ENCODE data around the gene LRTM1.

The LRTM1 gene

GRCh38 chr3:54909191-54909590, 18.7 kb downstream of the LRTM1 start:
- DNase-seq (ENCODE audit: insufficient read length, low spot score), result peak; percentile 37
- no peak for FAIRE-seq
- TF ChIP-seq CTCF (IDR thresholded peaks at IDR 0.05; ENCODE audit: insufficient read depth, missing control alignments), result no peak

DNA sequence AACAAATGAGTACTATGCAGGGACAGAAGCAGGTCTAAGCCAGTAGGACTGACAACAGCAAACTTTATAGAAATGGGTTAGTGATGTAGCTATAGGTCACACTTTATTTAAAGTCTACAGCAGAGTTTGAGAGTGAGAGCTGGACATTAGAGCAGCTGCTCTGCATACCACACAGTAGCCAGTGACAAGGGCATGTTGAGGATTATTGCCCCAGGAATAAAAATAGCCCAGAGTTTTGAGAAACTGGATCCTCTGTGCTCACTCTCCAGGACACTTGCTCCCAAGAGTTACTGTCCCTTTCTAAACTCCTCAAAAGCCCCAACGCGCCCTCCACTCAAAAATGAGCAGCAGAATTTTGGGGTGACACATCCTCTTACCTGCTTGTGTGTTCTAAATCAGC, 21.1 kb downstream of the LRTM1 start:
- DNase-seq (ENCODE audit: insufficient read length, low spot score) (no peak), FAIRE-seq (no peak)
- TF ChIP-seq CTCF (IDR thresholded peaks at IDR 0.05; ENCODE audit: insufficient read depth, missing control alignments), result no peak

DNA sequence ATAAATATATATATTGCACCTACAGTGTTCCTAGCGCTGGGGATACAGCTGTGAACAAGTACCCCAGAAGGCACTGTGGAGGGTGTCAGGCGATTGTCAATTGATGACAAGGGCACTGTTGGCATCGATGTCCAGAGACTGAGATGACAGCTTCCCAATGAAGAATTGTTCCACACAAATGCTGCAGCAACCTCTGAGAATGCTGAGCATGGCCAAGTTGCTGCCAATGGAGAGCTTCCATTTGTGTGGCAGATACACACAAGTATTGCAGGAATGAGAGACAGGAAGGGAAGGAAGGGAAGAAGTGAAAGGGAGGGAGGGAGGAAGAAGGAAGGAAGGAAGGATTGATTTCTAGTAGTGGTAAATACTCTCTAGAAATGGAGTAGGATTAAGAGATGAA, 21.9 kb downstream of the LRTM1 start:
- TF ChIP-seq CTCF (IDR thresholded peaks at IDR 0.05; ENCODE audit: insufficient read depth, missing control alignments), result no peak
- FAIRE-seq (no peak), DNase-seq (ENCODE audit: insufficient read length, low spot score) (no peak)

- no peak for FAIRE-seq
- no peak for DNase-seq (ENCODE audit: insufficient read length, low spot score)
- no peak for TF ChIP-seq CTCF (IDR thresholded peaks at IDR 0.05; ENCODE audit: insufficient read depth, missing control alignments)
Observed at GRCh38 chr3:54905261-54905888, 22.5 kb downstream of the LRTM1 start.

DNA sequence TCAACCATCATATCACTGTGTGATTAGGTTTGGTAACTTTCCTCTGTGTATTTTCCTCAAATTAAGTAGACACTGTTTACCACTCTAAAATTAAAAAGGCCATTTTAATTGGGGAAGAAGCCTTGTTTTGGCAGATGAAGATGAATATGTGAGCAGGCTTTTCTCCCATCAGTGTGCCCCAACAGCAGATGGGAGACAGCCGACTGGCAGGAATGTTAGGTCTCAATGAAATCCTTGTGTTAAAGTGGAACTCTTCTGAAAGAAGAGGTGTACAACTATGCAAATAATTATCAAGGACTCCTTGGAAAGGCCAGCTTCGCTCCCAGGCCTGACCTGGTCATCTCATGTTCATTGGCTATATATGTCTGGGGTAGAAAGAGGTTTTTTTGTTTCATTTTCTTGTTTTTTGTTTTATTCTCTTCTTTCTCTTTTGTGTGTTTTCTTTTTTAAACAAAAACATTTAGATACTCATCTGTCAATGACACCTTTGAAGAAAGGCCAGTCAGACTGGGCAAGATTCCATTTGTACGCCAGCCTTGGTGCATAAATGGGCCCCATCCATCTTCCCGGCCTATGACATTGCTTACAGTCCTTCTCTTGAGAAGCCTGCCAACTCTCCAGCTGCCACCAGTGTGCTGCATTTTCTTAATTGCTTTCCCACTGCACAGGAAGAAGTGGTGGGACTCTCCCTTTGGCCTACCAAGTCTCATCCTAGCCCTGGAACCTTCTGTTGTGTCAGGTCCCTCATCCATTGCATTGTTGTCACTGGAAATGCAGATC, 25.8 kb downstream of the LRTM1 start:
- no peak for TF ChIP-seq CTCF (IDR thresholded peaks at IDR 0.05; ENCODE audit: insufficient read depth, missing control alignments)
- DNase-seq (ENCODE audit: insufficient read length, low spot score), result no peak
- FAIRE-seq, result no peak

GRCh38 chr3:54900838-54901591, 26.8 kb downstream of the LRTM1 start:
- no peak for FAIRE-seq
- no peak for TF ChIP-seq CTCF (IDR thresholded peaks at IDR 0.05; ENCODE audit: insufficient read depth, missing control alignments)
- no peak for DNase-seq (ENCODE audit: insufficient read length, low spot score)
